HEK293 (cell line): ENCODE data around the gene PALB2.

Experiments used
- CTCF ChIA-PET: fragments of 350-600 bp; formaldehyde crosslinking; extraction: SDS; loops from one replicate; lab custom pipeline; 2021; ENCODE audit warnings: antibody characterized with exemption; lab: Yijun Ruan, JAX
- POLR2A ChIA-PET: fragments of 300-600 bp; formaldehyde crosslinking; extraction: SDS; loops from one replicate; lab custom pipeline; 2020; ENCODE audit warnings: antibody characterized with exemption, inconsistent platforms; lab: Yijun Ruan, JAX
- H3K27ac ChIP-seq: fragments of 200-500 bp; sonication (Bioruptor generic); 2 replicates; pipeline ENCODE4 v1.5.1; 2014; ENCODE audit warnings: low read depth, low read length, control low read depth, inconsistent platforms; ENCODE audit errors: extremely low read depth
- H3K36me3 ChIP-seq, 2 experiments: fragments of 200-500 bp in 1 of 2; sonication (Bioruptor generic) in 1 of 2; 1 replicate in 1 of 2; 2 replicates in 1 of 2; pipeline ENCODE4 v1.5.1; 2014 to 2017; ENCODE audit warnings: inconsistent platforms in 2 of 2, low read length in 2 of 2; ENCODE audit not compliant: control insufficient read depth in 2 of 2, insufficient read depth in 1 of 2
- H3K4me1 ChIP-seq: fragments of 200-500 bp; sonication (Bioruptor generic); 2 replicates; pipeline ENCODE4 v1.5.1; 2014; ENCODE audit warnings: mild to moderate bottlenecking, low read length, inconsistent platforms; ENCODE audit not compliant: control insufficient read depth, insufficient read depth
- H3K4me3 ChIP-seq: 2 replicates; pipeline ENCODE4 v1.5.1; 2011; ENCODE audit warnings: low read depth, mild to moderate bottlenecking, control low read depth, low read length, moderate library complexity
- H3K9me3 ChIP-seq: fragments of 200-500 bp; sonication (Bioruptor generic); 2 replicates; pipeline ENCODE4 v1.5.1; 2014; ENCODE audit warnings: low read depth, low read length, inconsistent platforms; ENCODE audit not compliant: control insufficient read depth, insufficient read depth
- HIC1 ChIP-seq: fragments of 450-650 bp; formaldehyde crosslinking; IDR thresholded peaks from 2 replicates; pipeline ENCODE4 v1.5.1; 2016; ENCODE audit warnings: missing biosample characterization, missing genetic modification characterization
- INSM2 ChIP-seq: fragments of 450-650 bp; formaldehyde crosslinking; IDR thresholded peaks from 2 replicates; pipeline ENCODE4 v1.5.1; 2016; ENCODE audit warnings: missing biosample characterization, missing genetic modification characterization
- KLF10 ChIP-seq: fragments of 450-650 bp; IDR thresholded peaks from 2 replicates; pipeline ENCODE4 v1.5.1; 2018; ENCODE audit warnings: missing biosample characterization, mild to moderate bottlenecking, missing genetic modification characterization
- PRDM1 ChIP-seq: fragments of 450-650 bp; formaldehyde crosslinking; IDR thresholded peaks from 2 replicates; pipeline ENCODE4; 2016; ENCODE audit warnings: missing biosample characterization, missing genetic modification characterization
- SP7 ChIP-seq: fragments of 450-650 bp; formaldehyde crosslinking; IDR thresholded peaks from 2 replicates; pipeline ENCODE4 v1.5.1; 2016; ENCODE audit warnings: missing biosample characterization, missing genetic modification characterization
- ZBTB21 ChIP-seq: fragments of 450-650 bp; formaldehyde crosslinking; IDR thresholded peaks from 2 replicates; pipeline ENCODE4 v1.5.1; 2017; ENCODE audit warnings: missing biosample characterization, missing genetic modification characterization
- ZFP37 ChIP-seq: fragments of 450-650 bp; formaldehyde crosslinking; IDR thresholded peaks from 2 replicates; pipeline ENCODE4 v1.5.1; 2016; ENCODE audit warnings: missing biosample characterization, missing genetic modification characterization
- ZFP41 ChIP-seq: fragments of 450-650 bp; formaldehyde crosslinking; IDR thresholded peaks from 2 replicates; pipeline ENCODE4 v1.5.1; 2016; ENCODE audit warnings: missing biosample characterization, missing genetic modification characterization, borderline replicate concordance
- ZNF24 ChIP-seq: fragments of 450-650 bp; formaldehyde crosslinking; IDR thresholded peaks from 2 replicates; pipeline ENCODE4 v1.5.1; 2016; ENCODE audit warnings: missing biosample characterization, missing genetic modification characterization
- ZNF423 ChIP-seq: fragments of 450-650 bp; formaldehyde crosslinking; IDR thresholded peaks from 2 replicates; pipeline ENCODE4 v1.5.1; 2016; ENCODE audit warnings: missing biosample characterization, missing genetic modification characterization
- ZNF544 ChIP-seq: fragments of 450-650 bp; formaldehyde crosslinking; IDR thresholded peaks from 2 replicates; pipeline ENCODE4 v1.5.0; 2017; ENCODE audit warnings: missing biosample characterization, missing genetic modification characterization
- ZNF600 ChIP-seq: fragments of 450-650 bp; formaldehyde crosslinking; IDR thresholded peaks from 2 replicates; pipeline ENCODE4 v1.5.1; 2016; ENCODE audit warnings: missing biosample characterization, missing genetic modification characterization
- ZNF621 ChIP-seq: fragments of 450-650 bp; formaldehyde crosslinking; IDR thresholded peaks from 2 replicates; pipeline ENCODE4 v1.5.1; 2017; ENCODE audit warnings: missing biosample characterization, missing genetic modification characterization
- ZNF660 ChIP-seq: fragments of 450-650 bp; IDR thresholded peaks from 2 replicates; pipeline ENCODE4 v1.5.1; 2018; ENCODE audit warnings: missing biosample characterization, mild to moderate bottlenecking, missing genetic modification characterization
- ZNF664 ChIP-seq: fragments of 450-650 bp; formaldehyde crosslinking; IDR thresholded peaks from 2 replicates; pipeline ENCODE4 v1.5.1; 2016; ENCODE audit warnings: missing biosample characterization, missing genetic modification characterization
- ZNF707 ChIP-seq: fragments of 450-650 bp; formaldehyde crosslinking; IDR thresholded peaks from 2 replicates; pipeline ENCODE4 v1.5.1; 2016; ENCODE audit warnings: missing biosample characterization, missing genetic modification characterization
- ZNF747 ChIP-seq: fragments of 450-650 bp; formaldehyde crosslinking; IDR thresholded peaks from 2 replicates; pipeline ENCODE4 v1.5.1; 2016; ENCODE audit warnings: missing biosample characterization, missing genetic modification characterization
- ZSCAN4 ChIP-seq: fragments of 450-650 bp; formaldehyde crosslinking; IDR thresholded peaks from 2 replicates; pipeline ENCODE4 v1.5.1; 2017; ENCODE audit warnings: missing biosample characterization, missing genetic modification characterization
- TF ChIP-seq, protein P1 (sequence below): fragments of 450-650 bp; IDR thresholded peaks from 2 replicates; pipeline ENCODE4 v1.5.1; 2018; ENCODE audit warnings: missing biosample characterization, mild to moderate bottlenecking, missing genetic modification characterization

The PALB2 gene

DNA sequence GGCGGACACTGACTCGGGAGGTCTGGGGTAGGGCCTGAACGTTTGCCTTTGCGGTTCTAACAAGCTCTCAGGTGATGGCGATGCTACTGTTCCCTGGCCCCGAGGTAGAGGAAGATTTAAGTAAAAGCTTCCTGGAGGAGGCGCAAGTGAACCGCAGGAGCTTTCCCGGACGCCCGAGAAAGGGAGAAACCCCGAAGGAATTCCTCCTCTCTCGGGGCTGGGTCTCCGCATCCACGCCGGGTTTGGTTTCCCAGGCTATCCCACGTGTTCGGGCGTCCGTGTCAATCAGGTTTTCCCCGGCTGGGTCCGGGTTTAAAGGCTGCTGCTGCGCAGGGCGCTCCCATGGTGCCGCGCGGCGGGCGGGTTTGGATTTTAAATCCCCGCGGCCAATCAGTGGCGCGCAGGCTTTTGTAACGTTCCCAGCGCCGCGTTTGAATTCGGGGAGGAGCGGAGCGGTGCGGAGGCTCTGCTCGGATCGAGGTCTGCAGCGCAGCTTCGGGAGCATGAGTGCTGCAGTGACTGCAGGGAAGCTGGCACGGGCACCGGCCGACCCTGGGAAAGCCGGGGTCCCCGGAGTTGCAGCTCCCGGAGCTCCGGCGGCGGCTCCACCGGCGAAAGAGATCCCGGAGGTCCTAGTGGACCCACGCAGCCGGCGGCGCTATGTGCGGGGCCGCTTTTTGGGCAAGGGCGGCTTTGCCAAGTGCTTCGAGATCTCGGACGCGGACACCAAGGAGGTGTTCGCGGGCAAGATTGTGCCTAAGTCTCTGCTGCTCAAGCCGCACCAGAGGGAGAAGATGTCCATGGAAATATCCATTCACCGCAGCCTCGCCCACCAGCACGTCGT lies 37.5 kb upstream of the PALB2 start, which contains the start of gene PLK1 (continued):
- TF ChIP-seq ZNF24 (tag by site-specific recombination) (peak; percentile 53; the same call in 1 of the 2 replicates), ZNF707 (tag by site-specific recombination) (no peak), ZFP41 (tag by site-specific recombination) (no peak), ZNF664 (tag by site-specific recombination) (no peak), ZNF423 (tag by site-specific recombination) (no peak), ZNF621 (tag by site-specific recombination) (no peak), ZNF600 (tag by site-specific recombination) (peak; percentile 62; the same call in 1 of the 2 replicates), ZNF660 (tag by site-specific recombination) (peak; percentile 68), SP7 (tag by site-specific recombination) (peak; percentile 46; the same call in 1 of the 2 replicates), ZSCAN4 (tag by site-specific recombination) (no peak), ZFP37 (tag by site-specific recombination) (no peak), INSM2 (no peak), ZBTB21 (tag by site-specific recombination) (no peak), ZNF544 (tag by site-specific recombination) (no peak), KLF10 (tag by site-specific recombination) (0 out of 2 replicates have a peak, but pooled peaks have one; percentile 14)
- TF ChIP-seq, protein P1, sequence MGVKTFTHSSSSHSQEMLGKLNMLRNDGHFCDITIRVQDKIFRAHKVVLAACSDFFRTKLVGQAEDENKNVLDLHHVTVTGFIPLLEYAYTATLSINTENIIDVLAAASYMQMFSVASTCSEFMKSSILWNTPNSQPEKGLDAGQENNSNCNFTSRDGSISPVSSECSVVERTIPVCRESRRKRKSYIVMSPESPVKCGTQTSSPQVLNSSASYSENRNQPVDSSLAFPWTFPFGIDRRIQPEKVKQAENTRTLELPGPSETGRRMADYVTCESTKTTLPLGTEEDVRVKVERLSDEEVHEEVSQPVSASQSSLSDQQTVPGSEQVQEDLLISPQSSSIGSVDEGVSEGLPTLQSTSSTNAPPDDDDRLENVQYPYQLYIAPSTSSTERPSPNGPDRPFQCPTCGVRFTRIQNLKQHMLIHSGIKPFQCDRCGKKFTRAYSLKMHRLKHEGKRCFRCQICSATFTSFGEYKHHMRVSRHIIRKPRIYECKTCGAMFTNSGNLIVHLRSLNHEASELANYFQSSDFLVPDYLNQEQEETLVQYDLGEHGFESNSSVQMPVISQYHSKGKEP (tag by site-specific recombination): peak; percentile 60; the same call in 1 of the 2 replicates

DNA sequence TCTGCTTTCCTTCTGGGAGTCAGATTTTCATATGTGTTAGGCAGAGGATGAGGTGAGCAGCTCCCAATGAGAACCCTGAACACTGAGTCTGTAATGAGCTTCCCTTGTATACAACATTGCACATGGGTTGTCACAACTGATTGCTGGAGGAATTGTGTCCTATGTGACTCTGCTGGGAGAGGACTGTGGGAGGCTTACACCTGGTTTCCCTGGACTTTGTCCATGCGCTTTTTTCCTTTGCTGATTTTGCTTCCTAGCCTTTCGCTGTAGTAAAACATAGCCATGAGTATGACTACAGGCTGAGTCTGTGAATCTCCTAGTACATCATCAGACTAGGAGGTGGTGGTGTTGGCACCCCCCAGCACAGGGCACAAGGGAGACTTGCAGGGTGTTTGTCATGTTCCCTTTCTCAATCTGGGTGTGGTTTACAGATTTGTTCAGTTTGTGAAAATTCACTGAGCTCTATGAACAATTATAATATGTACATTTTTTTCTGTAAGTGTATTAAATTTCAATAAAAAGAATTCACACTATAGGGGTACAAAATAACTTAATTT lies 35.9 kb upstream of the PALB2 start:
- Histone ChIP-seq H3K9me3 (no peaks in the 10 kb centered on the region), H3K4me1 (peaks cover 9% of the 10 kb centered on the region), H3K27ac (no peak overlapping the region)
- CTCF ChIA-PET: interaction anchor here (1.0 to 4.3 kb wide), 5 partner anchors 9 to 132 kb away, joined by 3 to 14 read pairs (median 3); no protein-coding TSS in a partner anchor
- TF ChIP-seq HIC1 (tag by site-specific recombination): no peak
- TF ChIP-seq ZNF747 (tag by site-specific recombination): no peak
- TF ChIP-seq PRDM1 (tag by site-specific recombination): no peak
- TF ChIP-seq, all 188 proteins: peak for 0
- POLR2A ChIA-PET: interaction anchor here (1.2 kb wide), 1 partner anchor 8 kb away, joined by 3 read pairs; no protein-coding TSS in a partner anchor
- Histone ChIP-seq H3K36me3 (peaks cover 4 to 55% of the 10 kb centered on the region in 2 experiments), H3K4me3 (no peak overlapping the region)
